ENCODE results near the gene CT47A7. TPM values are rescaled to one million over a fixed set of nuclear protein-coding genes. Genes with fewer than 3 reads are reported as not detected.
"Not testable (repeated sequence)": the region's sequence is repeated elsewhere in the genome, so short reads cannot be mapped to it uniquely, and the experiment has no call there.

CT47A7 gene
- total RNA-seq (2022) (not detected in 2 replicates), Bru-seq, nascent RNA (not detected), BruChase-seq, experiment 1, labeled RNA remaining after a 6-hour chase (not detected), BruChase-seq, experiment 2, labeled RNA remaining after a 2-hour chase (not detected)
- long read RNA-seq = 0 reads

DNA sequence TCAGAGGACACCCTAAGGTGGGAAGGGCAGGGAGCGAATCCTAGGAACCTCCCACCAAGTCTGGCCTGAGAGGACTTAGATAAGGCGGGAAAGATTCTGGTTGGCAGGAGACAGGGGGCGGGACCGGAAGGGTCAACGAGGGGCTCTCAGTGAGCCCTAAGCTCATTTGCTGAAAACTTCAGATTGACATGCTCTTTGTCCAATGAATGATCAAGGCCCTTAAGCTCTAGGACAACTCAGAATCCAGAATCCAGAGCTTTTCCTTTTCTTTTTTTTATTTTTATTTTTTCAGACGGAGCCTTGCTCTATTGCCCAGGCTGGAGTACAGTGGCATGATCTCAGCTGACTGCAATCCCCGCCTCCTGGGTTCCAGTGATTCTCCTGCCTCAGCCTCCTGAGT, at the start of gene CT47A7:
Gene CT47A7 (minus strand): TSS at position 101 of the 400 bp plus-strand sequence. CDS start 255 bp downstream, outside the sequence.
- BruUV-seq (replicated peaks); H3K9me3 Mint-ChIP-seq (ENCODE audit: low read depth, unreplicated experiment); intact Hi-C loops (cut with micrococcal nuclease; ENCODE audit: unreplicated experiment); H3K4me1 Mint-ChIP-seq (ENCODE audit: low read depth, unreplicated experiment); H3K4me3 Mint-ChIP-seq (ENCODE audit: low read depth, unreplicated experiment); H3K27me3 Mint-ChIP-seq (ENCODE audit: unreplicated experiment); H3K27ac Mint-ChIP-seq (ENCODE audit: unreplicated experiment); H3K36me3 Mint-ChIP-seq (ENCODE audit: insufficient read depth, unreplicated experiment); CTCF ChIA-PET; DNase-seq: not testable (repeated sequence)

- no peaks in the 10 kb centered on the region for H3K27me3 Mint-ChIP-seq (ENCODE audit: unreplicated experiment)
- intact Hi-C loops (cut with micrococcal nuclease; ENCODE audit: unreplicated experiment) = loop anchor here (2.0 kb wide), 1 partner anchor 46 kb away; the partner anchor contains the start of gene GLUD2
- no peak overlapping the region for H3K4me3 Mint-ChIP-seq (ENCODE audit: low read depth, unreplicated experiment)
- CTCF ChIA-PET = no interaction called here
- BruUV-seq (replicated peaks) = no TSS peak
- no peaks in the 10 kb centered on the region for H3K36me3 Mint-ChIP-seq (ENCODE audit: insufficient read depth, unreplicated experiment)
- H3K27ac Mint-ChIP-seq (ENCODE audit: unreplicated experiment) = no peak overlapping the region
- H3K4me1 Mint-ChIP-seq (ENCODE audit: low read depth, unreplicated experiment) = peaks cover 8% of the 10 kb centered on the region
- H3K9me3 Mint-ChIP-seq (ENCODE audit: low read depth, unreplicated experiment) = no peaks in the 10 kb centered on the region
- DNase-seq = peak; percentile 20
- TF ChIP-seq, protein P1, sequence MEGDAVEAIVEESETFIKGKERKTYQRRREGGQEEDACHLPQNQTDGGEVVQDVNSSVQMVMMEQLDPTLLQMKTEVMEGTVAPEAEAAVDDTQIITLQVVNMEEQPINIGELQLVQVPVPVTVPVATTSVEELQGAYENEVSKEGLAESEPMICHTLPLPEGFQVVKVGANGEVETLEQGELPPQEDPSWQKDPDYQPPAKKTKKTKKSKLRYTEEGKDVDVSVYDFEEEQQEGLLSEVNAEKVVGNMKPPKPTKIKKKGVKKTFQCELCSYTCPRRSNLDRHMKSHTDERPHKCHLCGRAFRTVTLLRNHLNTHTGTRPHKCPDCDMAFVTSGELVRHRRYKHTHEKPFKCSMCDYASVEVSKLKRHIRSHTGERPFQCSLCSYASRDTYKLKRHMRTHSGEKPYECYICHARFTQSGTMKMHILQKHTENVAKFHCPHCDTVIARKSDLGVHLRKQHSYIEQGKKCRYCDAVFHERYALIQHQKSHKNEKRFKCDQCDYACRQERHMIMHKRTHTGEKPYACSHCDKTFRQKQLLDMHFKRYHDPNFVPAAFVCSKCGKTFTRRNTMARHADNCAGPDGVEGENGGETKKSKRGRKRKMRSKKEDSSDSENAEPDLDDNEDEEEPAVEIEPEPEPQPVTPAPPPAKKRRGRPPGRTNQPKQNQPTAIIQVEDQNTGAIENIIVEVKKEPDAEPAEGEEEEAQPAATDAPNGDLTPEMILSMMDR (IDR thresholded peaks at IDR 0.05; ENCODE audit: unreplicated experiment) = no peak
Measured at GRCh38 chrX:121000589-121000988, 44.2 kb upstream of the CT47A7 start.

GRCh38 chrX:120999413-120999812, 43.0 kb upstream of the CT47A7 start:
- peaks cover 8% of the 10 kb centered on the region for H3K4me1 Mint-ChIP-seq (ENCODE audit: low read depth, unreplicated experiment)
- TF ChIP-seq, protein P1 (IDR thresholded peaks at IDR 0.05; ENCODE audit: unreplicated experiment) = no peak
- BruUV-seq (replicated peaks) = no TSS peak

GRCh38 chrX:120985660-120986059, 29.3 kb upstream of the CT47A7 start, which contains the start of gene CT47A1:
Gene CT47A1, minus strand, starts transcription at chrX:120985760. Its CDS starts 231 bp downstream, at chrX:120985529.
- BruUV-seq (replicated peaks); intact Hi-C loops (cut with micrococcal nuclease; ENCODE audit: unreplicated experiment); H3K4me1 Mint-ChIP-seq (ENCODE audit: low read depth, unreplicated experiment); H3K9me3 Mint-ChIP-seq (ENCODE audit: low read depth, unreplicated experiment); H3K4me3 Mint-ChIP-seq (ENCODE audit: low read depth, unreplicated experiment); H3K27ac Mint-ChIP-seq (ENCODE audit: unreplicated experiment); CTCF ChIA-PET; H3K36me3 Mint-ChIP-seq (ENCODE audit: insufficient read depth, unreplicated experiment); DNase-seq: not testable (repeated sequence)
- H3K27me3 Mint-ChIP-seq (ENCODE audit: unreplicated experiment) = peaks cover 11% of the 10 kb centered on the region

More at GRCh38 chrX:120999413-120999812, 43.0 kb upstream of the CT47A7 start:
- intact Hi-C loops (cut with micrococcal nuclease; ENCODE audit: unreplicated experiment) = no loop called here
- CTCF ChIA-PET = no interaction called here
- no peak for DNase-seq
- H3K27ac Mint-ChIP-seq (ENCODE audit: unreplicated experiment) = no peak overlapping the region
- H3K9me3 Mint-ChIP-seq (ENCODE audit: low read depth, unreplicated experiment) = no peaks in the 10 kb centered on the region
- no peak overlapping the region for H3K4me3 Mint-ChIP-seq (ENCODE audit: low read depth, unreplicated experiment)
- H3K27me3 Mint-ChIP-seq (ENCODE audit: unreplicated experiment) = no peaks in the 10 kb centered on the region
- no peaks in the 10 kb centered on the region for H3K36me3 Mint-ChIP-seq (ENCODE audit: insufficient read depth, unreplicated experiment)

Other genes starting within 250 kb of the CT47A7 start
- not detected in 2 replicates for gene CT47B1, start 80.7 kb downstream of the CT47A7 start, total RNA-seq (2022)
- gene CT47A11, start 19.4 kb downstream of the CT47A7 start, total RNA-seq (2022) = not detected in 2 replicates
- gene CT47A10, start 14.6 kb downstream of the CT47A7 start, total RNA-seq (2022) = not detected in 2 replicates
- not detected in 2 replicates for gene CT47A9, start 9.7 kb downstream of the CT47A7 start, total RNA-seq (2022)
- gene CT47A8, start 4.9 kb downstream of the CT47A7 start, total RNA-seq (2022) = not detected in 2 replicates
- gene CT47A6, start 4.9 kb upstream of the CT47A7 start, total RNA-seq (2022) = not detected in 2 replicates
- gene CT47A5, start 9.7 kb upstream of the CT47A7 start, total RNA-seq (2022) = not detected in 2 replicates
- not detected in 2 replicates for gene CT47A4, start 14.6 kb upstream of the CT47A7 start, total RNA-seq (2022)
- gene CT47A3, start 19.5 kb upstream of the CT47A7 start, total RNA-seq (2022) = not detected in 2 replicates
- not detected in 2 replicates for gene CT47A2, start 24.3 kb upstream of the CT47A7 start, total RNA-seq (2022)
- not detected in 2 replicates for gene CT47A1, start 29.2 kb upstream of the CT47A7 start, total RNA-seq (2022)
- gene GLUD2, start 91.0 kb upstream of the CT47A7 start, total RNA-seq (2022) = 16.3 and 19.6 TPM in 2 replicates

Measured in Calu3 (cell line).